Ovary (tissue), 1 donor: ENCODE measurements around the gene CDK5RAP2.

Experiments
- EP300 ChIP-seq: sonication (generic); formaldehyde crosslinking; IDR thresholded peaks from one replicate; pipeline ENCODE4 v1.6.1; 2017; ENCODE audit warnings: antibody characterized with exemption
- POLR2A ChIP-seq: fragments of 450-650 bp; IDR thresholded peaks from one replicate; pipeline ENCODE4 v1.6.1; 2017; ENCODE audit warnings: antibody characterized with exemption, mild to moderate bottlenecking, moderate library complexity

- TF ChIP-seq POLR2A (no peak), EP300 (no peak)
These were observed 23.0 kb upstream of the CDK5RAP2 start for GRCh38 chr9:120603010-120603409.
